WTC11 (cell line): ENCODE measurements around the gene GAD2. TPM values are rescaled to one million over a fixed set of nuclear protein-coding genes. Genes with fewer than 3 reads are reported as not detected.

Experiments
- ATAC-seq: fragments of 200-7000 bp; cut with Tn5 transposase; 2 replicates; pipeline ENCODE4 v1.10.0; 2021; ENCODE audit warnings: mild to moderate bottlenecking, moderate library complexity
- Bru-seq: library from RNA; stranded (reverse); fragments of 400-500 nt; gene quantifications from one replicate; lab custom pipeline; 2021; lab: Mats Ljungman, UMichigan
- CTCF ChIA-PET: fragments of 300-600 bp; sonication (Branson Sonifier 250); formaldehyde crosslinking; loops from one replicate; lab custom pipeline; 2021; ENCODE audit warnings: antibody characterized with exemption; lab: Charles Lee
- POLR2A ChIA-PET: fragments of 350-600 bp; sonication (Branson Sonifier 250); formaldehyde crosslinking; loops from one replicate; lab custom pipeline; 2021; ENCODE audit warnings: antibody characterized with exemption; lab: Charles Lee
- DNase-seq: peaks from one replicate; pipeline ENCODE4 v3.0.0; 2021; ENCODE audit warnings: low spot score
- H3K27ac Mint-ChIP-seq: 2 replicates; pipeline ENCODE4 v1.8.0; 2021; ENCODE audit warnings: mixed read lengths
- H3K27me3 Mint-ChIP-seq: 2 replicates; pipeline ENCODE4 v1.8.0; 2021; ENCODE audit warnings: low read depth, mild to moderate bottlenecking, moderate library complexity, mixed read lengths
- H3K36me3 Mint-ChIP-seq: 2 replicates; pipeline ENCODE4 v1.8.0; 2021; ENCODE audit warnings: mixed read lengths
- H3K4me1 Mint-ChIP-seq: 2 replicates; pipeline ENCODE4 v1.8.0; 2022; ENCODE audit warnings: mixed read lengths
- H3K4me3 Mint-ChIP-seq: 2 replicates; pipeline ENCODE4 v1.8.0; 2021; ENCODE audit warnings: mild to moderate bottlenecking, moderate library complexity, mixed read lengths
- H3K9me3 Mint-ChIP-seq: 2 replicates; pipeline ENCODE4 v1.8.0; 2021; ENCODE audit warnings: mixed read lengths
- ATF3 ChIP-seq: sonication (generic); formaldehyde crosslinking; conservative IDR thresholded peaks from 2 replicates; pipeline ENCODE4 v1.8.1; 2022; ENCODE audit warnings: mild to moderate bottlenecking, missing genetic modification reagents
- CBFB ChIP-seq: sonication (generic); formaldehyde crosslinking; IDR thresholded peaks from 2 replicates; pipeline ENCODE4 v1.8.1; 2022; ENCODE audit warnings: mild to moderate bottlenecking, low read depth, missing genetic modification reagents
- FOXP4 ChIP-seq: sonication (generic); formaldehyde crosslinking; IDR thresholded peaks from 2 replicates; pipeline ENCODE4 v1.8.0; 2022; ENCODE audit warnings: mild to moderate bottlenecking, missing genetic modification reagents
- GRHL2 ChIP-seq: fragments of 250-450 bp; sonication (Bioruptor Pico); IDR thresholded peaks from 2 replicates; pipeline ENCODE4 v1.8.0; 2022; ENCODE audit warnings: mild to moderate bottlenecking, moderate library complexity; ENCODE audit not compliant: insufficient replicate concordance, severe bottlenecking
- GTF2I ChIP-seq: fragments of 250-450 bp; sonication (Bioruptor Pico); conservative IDR thresholded peaks from 2 replicates; pipeline ENCODE4 v1.4.0; 2021; ENCODE audit warnings: mild to moderate bottlenecking
- IRF1 ChIP-seq: sonication (generic); formaldehyde crosslinking; IDR thresholded peaks from 2 replicates; pipeline ENCODE4 v1.8.0; 2023; ENCODE audit warnings: missing genetic modification reagents
- JUN ChIP-seq: sonication (generic); formaldehyde crosslinking; IDR thresholded peaks from 2 replicates; pipeline ENCODE4 v1.8.0; 2023; ENCODE audit warnings: mild to moderate bottlenecking, missing genetic modification reagents
- MAX ChIP-seq: sonication (generic); formaldehyde crosslinking; IDR thresholded peaks from 2 replicates; pipeline ENCODE4 v1.8.0; 2022; ENCODE audit warnings: mild to moderate bottlenecking, missing genetic modification reagents
- MYBL2 ChIP-seq: sonication (generic); formaldehyde crosslinking; IDR thresholded peaks from 2 replicates; pipeline ENCODE4 v1.8.1; 2023; ENCODE audit warnings: mild to moderate bottlenecking, moderate library complexity, missing genetic modification reagents
- NR1H2 ChIP-seq: sonication (generic); formaldehyde crosslinking; IDR thresholded peaks from 2 replicates; pipeline ENCODE4 v1.9.0; 2021; ENCODE audit warnings: mild to moderate bottlenecking, moderate library complexity, missing genetic modification reagents
- NR3C1 ChIP-seq: sonication (generic); formaldehyde crosslinking; conservative IDR thresholded peaks from 2 replicates; pipeline ENCODE4 v1.8.1; 2023; ENCODE audit warnings: low read depth, mild to moderate bottlenecking, missing genetic modification reagents
- SMAD3 ChIP-seq: sonication (generic); formaldehyde crosslinking; IDR thresholded peaks from 2 replicates; pipeline ENCODE4 v1.8.0; 2022; ENCODE audit warnings: missing genetic modification reagents, mild to moderate bottlenecking, borderline replicate concordance
- SP1 ChIP-seq: sonication (generic); formaldehyde crosslinking; conservative IDR thresholded peaks from 2 replicates; pipeline ENCODE4 v1.8.1; 2022; ENCODE audit warnings: missing genetic modification reagents
- STAT6 ChIP-seq: sonication (generic); formaldehyde crosslinking; conservative IDR thresholded peaks from 2 replicates; pipeline ENCODE4 v1.8.1; 2023; ENCODE audit warnings: mild to moderate bottlenecking, low read depth, missing genetic modification reagents, moderate library complexity
- TP53 ChIP-seq: sonication (generic); formaldehyde crosslinking; IDR thresholded peaks from 2 replicates; pipeline ENCODE4 v1.8.1; 2023; ENCODE audit warnings: mild to moderate bottlenecking, missing genetic modification reagents
- USF2 ChIP-seq: sonication (generic); formaldehyde crosslinking; IDR thresholded peaks from 2 replicates; pipeline ENCODE4 v1.8.1; 2023; ENCODE audit warnings: mild to moderate bottlenecking, missing genetic modification reagents, moderate library complexity
- ZBTB43 ChIP-seq: sonication (generic); formaldehyde crosslinking; IDR thresholded peaks from 2 replicates; pipeline ENCODE4 v1.8.1; 2023; ENCODE audit warnings: mild to moderate bottlenecking, missing genetic modification reagents
- ZNF121 ChIP-seq: sonication (generic); formaldehyde crosslinking; IDR thresholded peaks from 2 replicates; pipeline ENCODE4 v1.8.0; 2023; ENCODE audit warnings: missing genetic modification reagents
- ZNF138 ChIP-seq: sonication (generic); formaldehyde crosslinking; conservative IDR thresholded peaks from 2 replicates; pipeline ENCODE4 v1.8.1; 2022; ENCODE audit warnings: mild to moderate bottlenecking, moderate library complexity, missing genetic modification reagents
- ZNF219 ChIP-seq: sonication (generic); formaldehyde crosslinking; IDR thresholded peaks from 2 replicates; pipeline ENCODE4 v1.8.0; 2023; ENCODE audit warnings: missing genetic modification reagents, mild to moderate bottlenecking, borderline replicate concordance
- ZNF416 ChIP-seq: fragments of 250-450 bp; sonication (Bioruptor Pico); IDR thresholded peaks from 2 replicates; pipeline ENCODE4 v1.9.0; 2021; ENCODE audit warnings: mild to moderate bottlenecking, inconsistent platforms
- ZNF512 ChIP-seq: sonication (generic); formaldehyde crosslinking; IDR thresholded peaks from 2 replicates; pipeline ENCODE4 v1.8.1; 2022; ENCODE audit warnings: missing genetic modification reagents, borderline replicate concordance
- long read RNA-seq, 3 experiments: library from RNA in 1 of 3; library from capped mRNA in 1 of 3; library from polyadenylated mRNA in 1 of 3; unstranded in 2 of 3; stranded (forward) in 1 of 3; transcript quantifications; one replicate each; pipeline ENCODE4 v2.0.0, GENCODE V29; 2021
- total RNA-seq: library from RNA; stranded (reverse); gene quantifications from 3 replicates; pipeline ENCODE4 v1.2.3, GENCODE V29; 2021

GAD2 gene
- 1.4 to 2.7 TPM (median 1.7 TPM) in 3 replicates for total RNA-seq
- percentile 18 among the genes with signal in this experiment for Bru-seq, nascent RNA
- long read RNA-seq, experiment 1, partial matches to known transcripts: 1 of 5 reads
- long read RNA-seq, experiment 1, other reads (novel, unspliced or antisense): 0 of 5 reads
- long read RNA-seq, experiment 2, partial matches to known transcripts: 1 of 4 reads
- long read RNA-seq, experiment 2, other reads (novel, unspliced or antisense): 0 of 4 reads
- long read RNA-seq, experiment 3: 0 reads

- CTCF ChIA-PET: interaction anchor here (0.5 to 1.0 kb wide), 4 partner anchors 45 to 342 kb away, joined by 3 to 5 read pairs (median 3); no protein-coding TSS in a partner anchor
- peak within 1 kb of the TSS; percentile 76 for H3K4me3 Mint-ChIP-seq
- ATAC-seq: no peak
- no peaks in the 10 kb centered on the region for H3K36me3 Mint-ChIP-seq
- no peak for TF ChIP-seq NR1H2 (CRISPR knock-in tag)
- TF ChIP-seq ZNF219: 0 out of 2 replicates have a peak, but pooled peaks have one; percentile 7
- peaks cover 66% of the 10 kb centered on the region for H3K4me1 Mint-ChIP-seq
- POLR2A ChIA-PET: interaction anchor here (0.8 kb wide), 1 partner anchor 16 kb away, joined by 3 read pairs; no protein-coding TSS in a partner anchor
- H3K27me3 Mint-ChIP-seq: peaks cover 72% of the 10 kb centered on the region
- no peak within 1 kb of the TSS for H3K27ac Mint-ChIP-seq
- H3K9me3 Mint-ChIP-seq: no peaks in the 10 kb centered on the region
- no peak for DNase-seq
These were observed at the start of gene GAD2 for GRCh38 chr10:26216585-26217395. TSS of gene GAD2 (plus strand) at chr10:26216774. CDS start at chr10:26216810, 36 bp downstream.

GRCh38 chr10:26169466-26169865, 47.1 kb upstream of the GAD2 start:
- H3K9me3 Mint-ChIP-seq: no peaks in the 10 kb centered on the region
- TF ChIP-seq ATF3 (no peak), GTF2I (CRISPR knock-in tag) (no peak), ZNF121 (CRISPR knock-in tag) (no peak), IRF1 (CRISPR knock-in tag) (no peak), ZNF512 (CRISPR knock-in tag) (no peak), ZBTB43 (CRISPR knock-in tag) (no peak), USF2 (CRISPR knock-in tag) (no peak), MYBL2 (no peak), JUN (CRISPR knock-in tag) (no peak), STAT6 (CRISPR knock-in tag) (no peak), NR3C1 (CRISPR knock-in tag) (no peak), SP1 (CRISPR knock-in tag) (no peak), GRHL2 (no peak), MAX (CRISPR knock-in tag) (no peak), CBFB (CRISPR knock-in tag) (no peak), ZNF138 (CRISPR knock-in tag) (no peak), FOXP4 (CRISPR knock-in tag) (no peak), SMAD3 (CRISPR knock-in tag) (no peak), TP53 (CRISPR knock-in tag) (no peak), ZNF416 (CRISPR knock-in tag) (no peak)
- no peaks in the 10 kb centered on the region for H3K36me3 Mint-ChIP-seq
- ChIA-PET POLR2A (no interaction called here), CTCF (no interaction called here)
- no peak overlapping the region for H3K4me3 Mint-ChIP-seq
- no peak overlapping the region for H3K27ac Mint-ChIP-seq
- ATAC-seq (no peak), DNase-seq (no peak)
- peaks cover 35% of the 10 kb centered on the region for H3K4me1 Mint-ChIP-seq
- H3K27me3 Mint-ChIP-seq: no peaks in the 10 kb centered on the region; the same call in 1 of the 2 replicates
